GM12865 (cell line): ENCODE data around the gene NOPCHAP1.

Experiments
- DNase-seq: peaks from one replicate; pipeline ENCODE4 v3.0.0; 2010; ENCODE audit warnings: low read depth
- H3K4me3 ChIP-seq: 2 replicates; pipeline ENCODE4 v1.5.1; 2011; ENCODE audit warnings: mild to moderate bottlenecking, low read depth, low read length, control low read depth
- TF ChIP-seq, protein P1 (sequence below): IDR thresholded peaks from 2 replicates; pipeline ENCODE4 v1.5.1; 2011; ENCODE audit warnings: low read length, control low read depth, low read depth, inconsistent platforms; ENCODE audit not compliant: insufficient read depth; ENCODE audit errors: missing control alignments

Gene NOPCHAP1

GRCh38 chr12:104958001-104958804, 27.9 kb upstream of the NOPCHAP1 start, which contains the start of gene SLC41A2:
SLC41A2 (minus strand) TSS chr12:104958290; CDS start chr12:104928527, 29,763 bp downstream.
- TF ChIP-seq, protein P1, sequence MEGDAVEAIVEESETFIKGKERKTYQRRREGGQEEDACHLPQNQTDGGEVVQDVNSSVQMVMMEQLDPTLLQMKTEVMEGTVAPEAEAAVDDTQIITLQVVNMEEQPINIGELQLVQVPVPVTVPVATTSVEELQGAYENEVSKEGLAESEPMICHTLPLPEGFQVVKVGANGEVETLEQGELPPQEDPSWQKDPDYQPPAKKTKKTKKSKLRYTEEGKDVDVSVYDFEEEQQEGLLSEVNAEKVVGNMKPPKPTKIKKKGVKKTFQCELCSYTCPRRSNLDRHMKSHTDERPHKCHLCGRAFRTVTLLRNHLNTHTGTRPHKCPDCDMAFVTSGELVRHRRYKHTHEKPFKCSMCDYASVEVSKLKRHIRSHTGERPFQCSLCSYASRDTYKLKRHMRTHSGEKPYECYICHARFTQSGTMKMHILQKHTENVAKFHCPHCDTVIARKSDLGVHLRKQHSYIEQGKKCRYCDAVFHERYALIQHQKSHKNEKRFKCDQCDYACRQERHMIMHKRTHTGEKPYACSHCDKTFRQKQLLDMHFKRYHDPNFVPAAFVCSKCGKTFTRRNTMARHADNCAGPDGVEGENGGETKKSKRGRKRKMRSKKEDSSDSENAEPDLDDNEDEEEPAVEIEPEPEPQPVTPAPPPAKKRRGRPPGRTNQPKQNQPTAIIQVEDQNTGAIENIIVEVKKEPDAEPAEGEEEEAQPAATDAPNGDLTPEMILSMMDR, result peak; percentile 29
- peak within 1 kb of the TSS; percentile 85 for H3K4me3 ChIP-seq

DNA sequence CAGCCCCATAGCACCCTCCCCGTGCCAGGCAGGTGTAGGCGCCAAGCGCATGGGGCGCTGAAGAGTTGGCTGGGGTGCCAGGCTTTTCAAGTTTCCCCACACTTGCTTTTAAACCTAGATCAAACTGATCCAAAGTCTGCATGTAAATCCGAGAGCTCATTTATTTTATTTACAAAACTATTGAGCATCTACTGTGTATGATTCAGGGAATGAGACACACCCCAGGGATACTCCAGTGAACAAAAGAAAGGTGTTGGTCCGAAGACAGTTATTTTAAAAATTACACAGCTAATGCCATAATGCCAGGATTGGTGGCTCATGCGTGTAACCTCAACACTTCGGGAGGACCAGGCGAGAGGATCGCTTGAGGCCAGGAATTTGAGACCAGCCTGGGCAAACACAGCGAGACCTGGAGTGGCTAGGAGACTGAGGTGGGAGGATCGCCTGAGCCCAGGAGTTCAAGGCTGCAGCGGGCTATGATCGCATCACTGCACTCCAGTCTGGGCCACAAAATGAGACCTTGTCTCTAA, 27.2 kb upstream of the NOPCHAP1 start:
- peak overlapping the region; percentile 85 for H3K4me3 ChIP-seq
- no peak for DNase-seq
- TF ChIP-seq, protein P1, result peak; percentile 5

More at GRCh38 chr12:104958001-104958804, 27.9 kb upstream of the NOPCHAP1 start, which contains the start of gene SLC41A2:
- peak; percentile 89 for DNase-seq

DNA sequence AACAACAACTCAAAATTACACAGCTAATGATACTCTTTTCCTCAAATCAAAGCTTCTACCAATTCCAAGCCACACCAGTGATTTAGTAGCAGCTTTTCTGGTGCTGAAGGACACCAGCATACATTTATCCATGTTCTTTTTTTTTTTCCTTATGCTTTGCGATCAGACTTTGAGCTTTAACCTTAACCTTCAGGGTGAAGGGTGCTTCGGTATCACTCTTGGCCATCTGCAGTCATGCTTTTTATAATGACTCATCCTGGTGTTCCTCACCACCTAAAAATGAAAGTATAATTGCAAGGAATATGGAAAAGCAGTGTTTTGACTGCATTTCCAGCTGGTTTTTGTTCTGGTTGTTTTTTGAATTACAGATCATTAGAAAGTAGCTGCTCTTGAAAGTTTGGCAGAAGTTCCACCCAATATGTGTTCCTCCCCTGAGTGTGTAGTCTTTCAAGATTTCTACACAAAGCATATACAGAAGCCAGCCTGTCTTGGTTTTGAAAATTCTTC, 26.7 kb upstream of the NOPCHAP1 start:
- TF ChIP-seq, protein P1, result no peak
- no peak for DNase-seq
- H3K4me3 ChIP-seq, result no peak overlapping the region

- no peak overlapping the region for H3K4me3 ChIP-seq
- DNase-seq, result no peak
- TF ChIP-seq, protein P1, result no peak
Measured at GRCh38 chr12:104960464-104960863, 25.7 kb upstream of the NOPCHAP1 start.

GRCh38 chr12:104963757-104964156, 22.4 kb upstream of the NOPCHAP1 start:
- DNase-seq, result no peak
- H3K4me3 ChIP-seq, result no peak overlapping the region
- TF ChIP-seq, protein P1, result no peak

DNA sequence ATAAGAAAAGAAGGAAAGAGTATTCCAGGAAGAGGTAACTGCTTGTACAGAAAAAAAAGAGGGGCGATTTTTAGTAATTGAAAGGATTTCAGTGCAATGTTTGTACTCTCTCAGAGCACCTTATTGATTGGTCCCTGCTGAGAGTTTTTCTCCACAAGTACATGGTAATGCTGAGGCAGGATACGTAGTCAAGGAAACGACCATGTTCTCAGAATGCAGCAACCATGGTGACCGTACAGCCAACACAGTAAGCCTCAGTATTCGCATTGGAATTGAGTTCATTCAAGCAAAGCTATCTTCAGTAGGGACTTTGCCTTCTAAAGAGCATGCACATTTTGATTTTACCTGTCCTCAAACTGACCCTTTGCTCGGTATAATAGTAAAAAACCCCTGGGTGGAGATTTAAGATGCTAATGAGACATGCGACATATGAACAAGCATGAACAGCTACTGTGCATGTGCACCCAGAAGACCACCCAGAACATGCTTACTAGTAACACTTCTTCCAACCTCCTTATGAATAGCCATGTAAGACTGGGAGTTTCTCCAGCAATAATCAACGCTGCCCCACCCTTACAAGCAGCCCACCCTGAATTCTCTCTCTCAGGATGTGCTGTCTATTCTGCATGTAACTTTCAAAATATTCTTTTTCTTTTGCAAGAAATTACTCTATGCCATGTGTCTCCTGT, 21.8 kb upstream of the NOPCHAP1 start:
- TF ChIP-seq, protein P1, result no peak
- no peak for DNase-seq
- H3K4me3 ChIP-seq, result no peak overlapping the region
